Peyer's patch (tissue), 4 donors: ENCODE measurements around the gene WNT3A.
"Not testable (repeated sequence)": the region's sequence is repeated elsewhere in the genome, so short reads cannot be mapped to it uniquely, and the experiment has no call there.

Experiments used
- CTCF ChIP-seq, 6 experiments: fragments of 450-650 bp in 4 of 6; fragments of 200-600 bp in 2 of 6; sonication (generic) in 1 of 6; IDR thresholded peaks; one replicate each; pipeline ENCODE4 v1.5.1; 2017 to 2019; ENCODE audit warnings: antibody characterized with exemption in 6 of 6, mild to moderate bottlenecking in 3 of 6, moderate library complexity in 1 of 6
- POLR2A ChIP-seq, 2 donors: fragments of 450-650 bp; IDR thresholded peaks; one replicate each; pipeline ENCODE4 v1.5.1; 2017; ENCODE audit warnings: antibody characterized with exemption in 2 of 2, mild to moderate bottlenecking in 2 of 2, moderate library complexity in 2 of 2

GRCh38 chr1:227967815-227968214 lies 39.0 kb upstream of the WNT3A start:
- TF ChIP-seq CTCF, POLR2A (IDR thresholded peaks at IDR 0.05): not testable (repeated sequence)
